Gastrocnemius medialis (tissue), 4 donors: ENCODE results near the gene PVALB. TPM values are rescaled to one million over a fixed set of nuclear protein-coding genes. Genes with fewer than 3 reads are reported as not detected.

ENCODE experiments used
- ATAC-seq, 2 donors: fragments of 150-250 bp; one replicate each; pipeline ENCODE4 v1.9.1; 2016
- DNase-seq, 2 donors: peaks; one replicate each; pipeline ENCODE4 v3.0.0-alpha.2; 2019
- H3K27ac ChIP-seq, 4 donors: fragments of 200-600 bp; sonication (generic); 1 replicate in 1 of 4; 2 replicates in 3 of 4; pipeline ENCODE4 v1.5.1; 2016 to 2018; ENCODE audit warnings: mild to moderate bottlenecking in 2 of 4, moderate library complexity in 1 of 4
- H3K27me3 ChIP-seq, 3 donors: fragments of 200-600 bp; sonication (generic) in 2 of 3; 1 replicate in 1 of 3; 2 replicates in 2 of 3; pipeline versions ENCODE4 v1.5.1 to v1.6.0; 2016 to 2019; ENCODE audit warnings: mild to moderate bottlenecking in 1 of 3, moderate library complexity in 1 of 3
- H3K36me3 ChIP-seq, 2 donors: fragments of 200-600 bp; sonication (generic) in 1 of 2; one replicate each; pipeline ENCODE4 v1.5.1; 2017 to 2018
- H3K4me1 ChIP-seq, 2 donors: fragments of 200-600 bp; sonication (generic) in 1 of 2; one replicate each; pipeline ENCODE4 v1.5.1; 2016 to 2017; ENCODE audit warnings: mild to moderate bottlenecking in 2 of 2
- H3K4me3 ChIP-seq, 4 donors: fragments of 200-600 bp; sonication (generic) in 3 of 4; 1 replicate in 1 of 4; 2 replicates in 3 of 4; pipeline ENCODE4 v1.5.1; 2016 to 2019; ENCODE audit warnings: mild to moderate bottlenecking in 2 of 4
- H3K9me3 ChIP-seq, 3 donors: fragments of 200-600 bp; sonication (generic) in 2 of 3; 1 replicate in 1 of 3; 2 replicates in 2 of 3; pipeline ENCODE4 v1.5.1; 2016 to 2019
- POLR2A ChIP-seq, 2 donors: fragments of 450-650 bp; IDR thresholded peaks; one replicate each; pipeline ENCODE4 v1.6.1; 2017; ENCODE audit warnings: antibody characterized with exemption in 2 of 2, mild to moderate bottlenecking in 2 of 2, moderate library complexity in 2 of 2
- in situ Hi-C, 4 donors: fragments of 200-750 bp; cut with MboI; loops; one replicate each; pipeline versions ENCODE4 v1.15.0 to v1.8.0; 2017; ENCODE audit warnings: low sequenced_read_pairs in 4 of 4
- intact Hi-C: fragments of 100-400 bp; cut with DNase I; formaldehyde crosslinking; loops from one replicate; pipeline ENCODE4 v1.15.1; 2023; ENCODE audit warnings: low total_unique reads
- total RNA-seq, 4 donors: library from RNA; depleted of rRNA; stranded (reverse); fragments of >200 nt; gene quantifications; one replicate each; pipeline versions ENCODE4 v1.1.0 to v1.2.3, GENCODE V29; 2016
- TF ChIP-seq, protein P1 (sequence below), 5 experiments: fragments of 450-650 bp in 3 of 5; fragments of 200-600 bp in 2 of 5; sonication (generic) in 2 of 5; IDR thresholded peaks in 4 of 5; conservative IDR thresholded peaks in 1 of 5; 1 replicate in 4 of 5; 2 replicates in 1 of 5; pipeline ENCODE4 v1.5.1; 2016 to 2019; ENCODE audit warnings: antibody characterized with exemption in 5 of 5, mild to moderate bottlenecking in 3 of 5, moderate library complexity in 3 of 5

The PVALB gene
- total RNA-seq, 4 donors from 2014 or later: 1.2 to 4.1 TPM; not detected in 2

DNA sequence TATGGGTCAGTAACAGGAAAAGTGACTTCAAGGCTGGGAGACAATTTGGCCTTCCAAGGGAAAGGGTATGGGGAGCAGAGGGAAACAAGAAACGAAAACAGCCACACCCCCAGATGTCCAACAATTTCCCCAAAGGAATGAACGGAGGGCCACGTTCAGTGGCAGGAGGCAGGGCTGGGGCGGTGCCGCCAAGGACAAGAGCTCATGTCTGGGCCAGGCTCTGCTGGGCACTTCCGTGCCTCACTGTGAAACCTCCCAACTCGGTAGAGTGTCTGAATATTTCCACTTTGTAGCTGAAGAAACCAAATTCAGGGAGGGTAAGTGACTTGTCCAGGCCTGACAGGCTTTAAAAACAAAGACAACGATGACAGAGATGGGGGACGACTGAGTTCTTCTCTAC, 52.8 kb downstream of the PVALB start:
- H3K4me1 ChIP-seq: no peaks in the 10 kb centered on the region
- ATAC-seq (no peak), DNase-seq (no peak)
- TF ChIP-seq, protein P1, sequence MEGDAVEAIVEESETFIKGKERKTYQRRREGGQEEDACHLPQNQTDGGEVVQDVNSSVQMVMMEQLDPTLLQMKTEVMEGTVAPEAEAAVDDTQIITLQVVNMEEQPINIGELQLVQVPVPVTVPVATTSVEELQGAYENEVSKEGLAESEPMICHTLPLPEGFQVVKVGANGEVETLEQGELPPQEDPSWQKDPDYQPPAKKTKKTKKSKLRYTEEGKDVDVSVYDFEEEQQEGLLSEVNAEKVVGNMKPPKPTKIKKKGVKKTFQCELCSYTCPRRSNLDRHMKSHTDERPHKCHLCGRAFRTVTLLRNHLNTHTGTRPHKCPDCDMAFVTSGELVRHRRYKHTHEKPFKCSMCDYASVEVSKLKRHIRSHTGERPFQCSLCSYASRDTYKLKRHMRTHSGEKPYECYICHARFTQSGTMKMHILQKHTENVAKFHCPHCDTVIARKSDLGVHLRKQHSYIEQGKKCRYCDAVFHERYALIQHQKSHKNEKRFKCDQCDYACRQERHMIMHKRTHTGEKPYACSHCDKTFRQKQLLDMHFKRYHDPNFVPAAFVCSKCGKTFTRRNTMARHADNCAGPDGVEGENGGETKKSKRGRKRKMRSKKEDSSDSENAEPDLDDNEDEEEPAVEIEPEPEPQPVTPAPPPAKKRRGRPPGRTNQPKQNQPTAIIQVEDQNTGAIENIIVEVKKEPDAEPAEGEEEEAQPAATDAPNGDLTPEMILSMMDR (IDR thresholded peaks at IDR 0.05 in 4 of 5, conservative IDR thresholded peaks at IDR 0.05 in 1 of 5): no peak
- TF ChIP-seq POLR2A (IDR thresholded peaks at IDR 0.05): no peak
- intact Hi-C loops (no loop called here), in situ Hi-C loops (no loop called here)
- no peaks in the 10 kb centered on the region for H3K9me3 ChIP-seq
- H3K27me3 ChIP-seq: no peaks in the 10 kb centered on the region
- no peak overlapping the region for H3K27ac ChIP-seq
- peaks cover 0 to 5% of the 10 kb centered on the region in 2 donors for H3K36me3 ChIP-seq
- H3K4me3 ChIP-seq: no peak overlapping the region

DNA sequence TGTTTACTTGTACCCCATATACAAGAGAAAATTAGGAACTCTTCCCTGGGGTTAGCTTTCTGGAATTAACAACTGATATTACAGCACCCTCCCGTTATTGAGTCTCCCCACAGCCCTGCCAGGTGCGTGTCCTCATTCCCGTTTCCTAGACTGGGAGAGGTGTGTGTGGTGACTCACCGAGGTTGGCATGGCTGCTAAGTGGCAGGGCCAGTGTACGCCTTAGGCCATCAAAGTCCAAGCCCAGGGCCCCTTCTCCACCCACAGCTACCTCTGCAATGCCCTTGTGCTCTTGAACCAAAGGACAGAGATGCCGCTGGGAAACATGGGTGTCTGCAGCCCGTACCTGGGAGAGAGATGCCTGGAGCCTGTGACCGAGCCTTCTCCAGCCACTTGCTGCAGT, 53.3 kb downstream of the PVALB start:
- H3K9me3 ChIP-seq: no peaks in the 10 kb centered on the region
- no peak for ATAC-seq
- intact Hi-C loops: no loop called here
- no peak for DNase-seq
- in situ Hi-C loops: no loop called here
- H3K27ac ChIP-seq: no peak overlapping the region
- H3K27me3 ChIP-seq: no peaks in the 10 kb centered on the region
- no peak overlapping the region for H3K4me3 ChIP-seq
- H3K36me3 ChIP-seq: peaks cover 0 to 5% of the 10 kb centered on the region in 2 donors
- H3K4me1 ChIP-seq: no peaks in the 10 kb centered on the region
- no peak for TF ChIP-seq POLR2A (IDR thresholded peaks at IDR 0.05)
- TF ChIP-seq, protein P1 (IDR thresholded peaks at IDR 0.05 in 4 of 5, conservative IDR thresholded peaks at IDR 0.05 in 1 of 5): no peak

DNA sequence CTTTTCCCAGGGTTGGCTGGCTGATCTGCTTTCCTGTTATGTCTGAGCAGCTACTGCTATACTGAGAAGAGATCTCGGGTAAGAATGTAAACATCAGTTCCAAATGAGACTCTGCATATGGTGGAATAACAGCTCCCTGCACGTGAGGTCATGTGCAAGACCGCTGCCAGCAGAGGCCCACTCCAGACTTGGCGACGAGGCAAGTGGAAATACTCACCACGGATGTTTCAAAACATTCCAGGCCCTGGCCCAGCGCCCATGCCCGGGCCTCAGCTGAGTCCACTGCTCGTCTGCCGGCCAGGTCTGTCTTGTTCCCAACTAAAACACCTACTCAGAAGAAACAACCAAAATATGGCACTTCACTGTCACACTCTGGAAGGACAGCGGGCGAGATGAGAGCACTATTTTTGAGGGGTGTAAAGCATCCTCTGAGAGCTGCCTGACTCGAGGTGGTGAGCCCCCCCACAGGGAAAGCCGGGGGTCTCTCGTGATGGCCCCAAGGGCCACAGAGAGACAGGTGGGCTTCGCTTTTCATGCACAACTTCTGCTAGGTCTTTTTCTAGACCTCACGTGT, 54.1 kb downstream of the PVALB start:
- Histone ChIP-seq H3K4me3 (no peak overlapping the region), H3K36me3 (peaks cover 0 to 5% of the 10 kb centered on the region in 2 donors), H3K9me3 (no peaks in the 10 kb centered on the region), H3K27ac (no peak overlapping the region), H3K4me1 (no peaks in the 10 kb centered on the region), H3K27me3 (no peaks in the 10 kb centered on the region)
- no peak for TF ChIP-seq POLR2A (IDR thresholded peaks at IDR 0.05)
- TF ChIP-seq, protein P1 (IDR thresholded peaks at IDR 0.05 in 4 of 5, conservative IDR thresholded peaks at IDR 0.05 in 1 of 5): no peak
- ATAC-seq: no peak
- in situ Hi-C loops: no loop called here
- intact Hi-C loops: no loop called here
- DNase-seq: no peak

DNA sequence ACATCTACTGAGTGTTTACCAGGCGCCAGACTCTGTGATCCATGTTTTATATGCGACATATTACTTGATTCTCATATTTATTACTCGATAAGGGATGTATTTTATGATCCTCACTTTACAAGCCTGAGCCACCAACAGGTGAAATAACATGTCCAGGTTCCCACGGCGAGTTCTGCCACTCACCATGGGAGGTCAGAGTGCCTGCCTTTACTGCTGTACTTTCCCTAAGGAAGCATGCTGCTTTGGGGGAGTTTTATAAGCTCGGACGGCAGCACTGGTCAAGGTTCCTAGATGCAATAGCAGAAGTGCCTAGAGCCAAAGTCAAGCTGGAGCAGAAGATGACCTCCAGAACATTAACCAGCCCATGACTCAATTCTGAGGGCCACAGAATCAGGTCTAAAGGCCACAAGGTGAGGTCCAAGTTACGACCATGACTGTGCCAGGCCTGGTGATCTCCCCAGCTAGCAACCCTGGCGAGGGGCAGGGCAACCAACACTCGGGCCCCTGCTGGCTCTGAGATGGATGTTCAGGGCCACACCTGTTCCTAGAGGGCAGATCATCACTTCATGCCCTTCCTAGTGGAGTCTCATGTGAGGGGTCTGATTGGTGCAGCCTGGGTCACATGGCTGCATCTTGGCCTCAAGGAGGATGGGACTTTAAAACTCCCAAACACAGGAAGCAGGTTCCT, 55.1 kb downstream of the PVALB start:
- DNase-seq: no peak
- no peaks in the 10 kb centered on the region for H3K36me3 ChIP-seq
- H3K4me1 ChIP-seq: no peaks in the 10 kb centered on the region
- ATAC-seq: no peak
- no peak for TF ChIP-seq POLR2A (IDR thresholded peaks at IDR 0.05)
- TF ChIP-seq, protein P1 (IDR thresholded peaks at IDR 0.05 in 4 of 5, conservative IDR thresholded peaks at IDR 0.05 in 1 of 5): no peak
- H3K27me3 ChIP-seq: no peaks in the 10 kb centered on the region
- H3K4me3 ChIP-seq: no peak overlapping the region
- in situ Hi-C loops: no loop called here
- no peak overlapping the region for H3K27ac ChIP-seq
- no peaks in the 10 kb centered on the region for H3K9me3 ChIP-seq
- intact Hi-C loops: no loop called here
